ENCODE data around the gene CAMK1G. TPM values are rescaled to one million over a fixed set of nuclear protein-coding genes. Genes with fewer than 3 reads are reported as not detected.

Gene CAMK1G
- total and polyA plus RNA-seq, 2 donors (not counting 3 experiments of a cell fraction or from before 2014, with no cell fraction given): not detected

DNA sequence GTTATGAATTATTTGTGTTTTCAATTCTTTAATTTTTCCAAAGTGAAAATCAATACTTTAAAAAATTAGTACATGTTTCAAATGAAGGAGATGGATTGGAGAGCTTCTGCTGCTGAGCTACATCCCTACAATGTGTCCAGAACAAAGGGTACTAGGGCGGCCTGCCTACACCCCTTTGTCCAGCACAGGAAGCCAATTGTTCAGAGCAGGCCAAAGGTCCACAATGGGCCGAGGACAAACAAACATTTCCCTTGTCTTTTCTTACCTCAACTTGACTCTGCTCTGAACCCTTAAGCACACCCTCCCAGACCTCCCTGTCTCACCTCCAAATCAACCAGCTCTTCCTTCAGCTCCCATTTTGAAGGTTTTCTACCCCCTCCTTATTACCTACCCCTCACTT, 39.4 kb upstream of the CAMK1G start:
- H3K4me1 ChIP-seq (ENCODE audit: control insufficient read depth, extremely low read depth, insufficient read depth, low read length): no peaks in the 10 kb centered on the region
- intact Hi-C loops (cut with micrococcal nuclease): no loop called here
- H3K9me1 ChIP-seq (replicated peaks; ENCODE audit: control insufficient read depth, extremely low read depth, insufficient read depth, low read length): no peaks in the 10 kb centered on the region
- H4K20me1 ChIP-seq (replicated peaks; ENCODE audit: control insufficient read depth, extremely low read depth, insufficient read depth, low read length): no peaks in the 10 kb centered on the region
- H3K36me3 ChIP-seq (ENCODE audit: control insufficient read depth in 2 of 2, extremely low read depth in 1 of 2, insufficient read depth in 2 of 2, low read length in 2 of 2): no peaks in the 10 kb centered on the region
- ChIA-PET POLR2A (no interaction called here), CTCF (no interaction called here)
- no peak for FAIRE-seq
- no peaks in the 10 kb centered on the region for H3K79me2 ChIP-seq (ENCODE audit: control insufficient read depth, insufficient read depth, low read length)
- no peak overlapping the region for H3K27ac ChIP-seq (ENCODE audit: insufficient read depth, low read depth, low read length)
- H3K4me3 ChIP-seq (replicated peaks in 1 of 3; ENCODE audit: insufficient read depth in 1 of 3, low read depth in 1 of 3, low read length in 3 of 3): no peak overlapping the region
- DNase-seq (ENCODE audit: low read depth, low spot score): no peak
- dilution Hi-C loops (cut with MboI; ENCODE audit: extremely low pct_ligation_motif_present, low sequenced_read_pairs): no loop called here
- H3K9ac ChIP-seq (replicated peaks; ENCODE audit: extremely low read depth, insufficient read depth, low read length): no peak overlapping the region
- H3K4me2 ChIP-seq (ENCODE audit: insufficient read depth, low read length): no peak overlapping the region
- no TSS peak for BruUV-seq (replicated peaks)
- H3K27me3 ChIP-seq (ENCODE audit: control insufficient read depth in 2 of 2, insufficient read depth in 2 of 2, low read length in 2 of 2): no peaks in the 10 kb centered on the region
- no peaks in the 10 kb centered on the region for H3K9me3 ChIP-seq (replicated peaks; ENCODE audit: control insufficient read depth, insufficient read depth, low read length)
- TF ChIP-seq FOS (IDR thresholded peaks at IDR 0.05; ENCODE audit: borderline replicate concordance, insufficient read depth, low read length): no peak
- no peak overlapping the region for H2AFZ ChIP-seq (ENCODE audit: low read depth, low read length)

GRCh38 chr1:209545423-209545822, 38.1 kb upstream of the CAMK1G start:
- intact Hi-C loops (cut with micrococcal nuclease): no loop called here

More at GRCh38 chr1:209545423-209545822, 38.1 kb upstream of the CAMK1G start:
- no peak overlapping the region for H3K27ac ChIP-seq (ENCODE audit: insufficient read depth, low read depth, low read length)
- FAIRE-seq: no peak
- H3K9me3 ChIP-seq (replicated peaks; ENCODE audit: control insufficient read depth, insufficient read depth, low read length): no peaks in the 10 kb centered on the region
- dilution Hi-C loops (cut with MboI; ENCODE audit: extremely low pct_ligation_motif_present, low sequenced_read_pairs): no loop called here
- no peaks in the 10 kb centered on the region for H3K27me3 ChIP-seq (ENCODE audit: control insufficient read depth in 2 of 2, insufficient read depth in 2 of 2, low read length in 2 of 2)
- H3K36me3 ChIP-seq (ENCODE audit: control insufficient read depth in 2 of 2, extremely low read depth in 1 of 2, insufficient read depth in 2 of 2, low read length in 2 of 2): no peaks in the 10 kb centered on the region
- POLR2A ChIA-PET: no interaction called here
- H3K79me2 ChIP-seq (ENCODE audit: control insufficient read depth, insufficient read depth, low read length): no peaks in the 10 kb centered on the region
- H4K20me1 ChIP-seq (replicated peaks; ENCODE audit: control insufficient read depth, extremely low read depth, insufficient read depth, low read length): no peaks in the 10 kb centered on the region
- no peak overlapping the region for H3K4me2 ChIP-seq (ENCODE audit: insufficient read depth, low read length)
- no TSS peak for BruUV-seq (replicated peaks)
- no peaks in the 10 kb centered on the region for H3K9me1 ChIP-seq (replicated peaks; ENCODE audit: control insufficient read depth, extremely low read depth, insufficient read depth, low read length)
- CTCF ChIA-PET: interaction anchor here (1.5 kb wide), 1 partner anchor 20 kb away, joined by 3 read pairs; no protein-coding TSS in a partner anchor
- no peak overlapping the region for H3K9ac ChIP-seq (replicated peaks; ENCODE audit: extremely low read depth, insufficient read depth, low read length)
- TF ChIP-seq, protein P1, sequence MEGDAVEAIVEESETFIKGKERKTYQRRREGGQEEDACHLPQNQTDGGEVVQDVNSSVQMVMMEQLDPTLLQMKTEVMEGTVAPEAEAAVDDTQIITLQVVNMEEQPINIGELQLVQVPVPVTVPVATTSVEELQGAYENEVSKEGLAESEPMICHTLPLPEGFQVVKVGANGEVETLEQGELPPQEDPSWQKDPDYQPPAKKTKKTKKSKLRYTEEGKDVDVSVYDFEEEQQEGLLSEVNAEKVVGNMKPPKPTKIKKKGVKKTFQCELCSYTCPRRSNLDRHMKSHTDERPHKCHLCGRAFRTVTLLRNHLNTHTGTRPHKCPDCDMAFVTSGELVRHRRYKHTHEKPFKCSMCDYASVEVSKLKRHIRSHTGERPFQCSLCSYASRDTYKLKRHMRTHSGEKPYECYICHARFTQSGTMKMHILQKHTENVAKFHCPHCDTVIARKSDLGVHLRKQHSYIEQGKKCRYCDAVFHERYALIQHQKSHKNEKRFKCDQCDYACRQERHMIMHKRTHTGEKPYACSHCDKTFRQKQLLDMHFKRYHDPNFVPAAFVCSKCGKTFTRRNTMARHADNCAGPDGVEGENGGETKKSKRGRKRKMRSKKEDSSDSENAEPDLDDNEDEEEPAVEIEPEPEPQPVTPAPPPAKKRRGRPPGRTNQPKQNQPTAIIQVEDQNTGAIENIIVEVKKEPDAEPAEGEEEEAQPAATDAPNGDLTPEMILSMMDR (IDR thresholded peaks at IDR 0.05; ENCODE audit: extremely low read depth in 1 of 2, insufficient read depth in 1 of 2, low read depth in 1 of 2, low read length in 2 of 2): no peak
- TF ChIP-seq FOS (IDR thresholded peaks at IDR 0.05; ENCODE audit: borderline replicate concordance, insufficient read depth, low read length): no peak
- TF ChIP-seq MYC (IDR thresholded peaks at IDR 0.05; ENCODE audit: low read depth, low read length): no peak
- no peak for TF ChIP-seq JUN (IDR thresholded peaks at IDR 0.05; ENCODE audit: borderline replicate concordance, insufficient read depth, insufficient read length, low read depth)
- TF ChIP-seq POLR2AphosphoS5 (IDR thresholded peaks at IDR 0.05; ENCODE audit: insufficient read depth, low read depth, low read length): no peak
- TF ChIP-seq GATA2 (IDR thresholded peaks at IDR 0.05; ENCODE audit: insufficient read depth, insufficient read length, low read depth, low read length): no peak
- no peak for TF ChIP-seq EZH2 (IDR thresholded peaks at IDR 0.05; ENCODE audit: borderline replicate concordance, low read depth, low read length, severe bottlenecking)
- TF ChIP-seq POLR2A (IDR thresholded peaks at IDR 0.05; ENCODE audit: low read depth, low read length): no peak
- TF ChIP-seq MAX (IDR thresholded peaks at IDR 0.05; ENCODE audit: insufficient read depth, insufficient read length): no peak
- no peak overlapping the region for H3K4me3 ChIP-seq (replicated peaks in 1 of 3; ENCODE audit: insufficient read depth in 1 of 3, low read depth in 1 of 3, low read length in 3 of 3)
- no peak overlapping the region for H2AFZ ChIP-seq (ENCODE audit: low read depth, low read length)
- no peak for DNase-seq (ENCODE audit: low read depth, low spot score)
- H3K4me1 ChIP-seq (ENCODE audit: control insufficient read depth, extremely low read depth, insufficient read depth, low read length): no peaks in the 10 kb centered on the region

Measured in endothelial cell of umbilical vein (primary cell).